Testis (tissue), 2 donors: Measurements from ENCODE around the gene RFX5.

Experiments used
- POLR2A ChIP-seq: fragments of 450-650 bp; IDR thresholded peaks from one replicate; pipeline ENCODE4 v1.6.1; 2017; ENCODE audit warnings: antibody characterized with exemption, mild to moderate bottlenecking, moderate library complexity
- TF ChIP-seq, protein P1 (sequence below), 3 experiments: fragments of 450-650 bp in 2 of 3; fragments of 200-600 bp in 1 of 3; sonication (generic) in 1 of 3; IDR thresholded peaks; one replicate each; pipeline ENCODE4 v1.5.1; 2016 to 2019; ENCODE audit warnings: antibody characterized with exemption in 3 of 3, mild to moderate bottlenecking in 2 of 3, moderate library complexity in 1 of 3

DNA sequence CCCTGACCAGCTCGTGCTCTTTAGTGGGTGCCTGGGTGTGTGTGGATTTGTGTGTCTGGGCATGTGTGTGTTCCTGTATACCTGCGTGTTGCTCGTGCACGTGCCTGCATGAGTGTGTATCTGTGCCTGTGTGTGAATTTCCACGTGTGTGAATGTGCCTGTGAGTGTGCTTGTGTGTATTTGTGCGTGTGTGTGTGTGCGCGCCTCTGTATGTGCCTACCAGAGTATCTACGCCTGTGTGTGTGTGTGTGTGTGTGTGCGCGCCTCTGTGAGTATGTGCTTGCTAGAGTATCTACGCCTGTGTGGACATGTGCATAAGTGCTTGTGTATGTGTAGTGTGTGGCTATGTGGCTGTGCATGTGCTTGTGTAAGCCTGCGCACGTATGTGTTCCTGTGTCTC lies 26.1 kb upstream of the RFX5 start:
- TF ChIP-seq, protein P1, sequence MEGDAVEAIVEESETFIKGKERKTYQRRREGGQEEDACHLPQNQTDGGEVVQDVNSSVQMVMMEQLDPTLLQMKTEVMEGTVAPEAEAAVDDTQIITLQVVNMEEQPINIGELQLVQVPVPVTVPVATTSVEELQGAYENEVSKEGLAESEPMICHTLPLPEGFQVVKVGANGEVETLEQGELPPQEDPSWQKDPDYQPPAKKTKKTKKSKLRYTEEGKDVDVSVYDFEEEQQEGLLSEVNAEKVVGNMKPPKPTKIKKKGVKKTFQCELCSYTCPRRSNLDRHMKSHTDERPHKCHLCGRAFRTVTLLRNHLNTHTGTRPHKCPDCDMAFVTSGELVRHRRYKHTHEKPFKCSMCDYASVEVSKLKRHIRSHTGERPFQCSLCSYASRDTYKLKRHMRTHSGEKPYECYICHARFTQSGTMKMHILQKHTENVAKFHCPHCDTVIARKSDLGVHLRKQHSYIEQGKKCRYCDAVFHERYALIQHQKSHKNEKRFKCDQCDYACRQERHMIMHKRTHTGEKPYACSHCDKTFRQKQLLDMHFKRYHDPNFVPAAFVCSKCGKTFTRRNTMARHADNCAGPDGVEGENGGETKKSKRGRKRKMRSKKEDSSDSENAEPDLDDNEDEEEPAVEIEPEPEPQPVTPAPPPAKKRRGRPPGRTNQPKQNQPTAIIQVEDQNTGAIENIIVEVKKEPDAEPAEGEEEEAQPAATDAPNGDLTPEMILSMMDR (IDR thresholded peaks at IDR 0.05), result no peak
- TF ChIP-seq POLR2A, result no peak
